NCI-H2196 (cell line): Measurements from ENCODE around the gene SYT3.

ENCODE experiments used
- DNase-seq: peaks from one replicate; lab custom pipeline; 2025; ENCODE audit not compliant: unreplicated experiment; lab: John Stamatoyannopoulos, UW

Gene SYT3

DNA sequence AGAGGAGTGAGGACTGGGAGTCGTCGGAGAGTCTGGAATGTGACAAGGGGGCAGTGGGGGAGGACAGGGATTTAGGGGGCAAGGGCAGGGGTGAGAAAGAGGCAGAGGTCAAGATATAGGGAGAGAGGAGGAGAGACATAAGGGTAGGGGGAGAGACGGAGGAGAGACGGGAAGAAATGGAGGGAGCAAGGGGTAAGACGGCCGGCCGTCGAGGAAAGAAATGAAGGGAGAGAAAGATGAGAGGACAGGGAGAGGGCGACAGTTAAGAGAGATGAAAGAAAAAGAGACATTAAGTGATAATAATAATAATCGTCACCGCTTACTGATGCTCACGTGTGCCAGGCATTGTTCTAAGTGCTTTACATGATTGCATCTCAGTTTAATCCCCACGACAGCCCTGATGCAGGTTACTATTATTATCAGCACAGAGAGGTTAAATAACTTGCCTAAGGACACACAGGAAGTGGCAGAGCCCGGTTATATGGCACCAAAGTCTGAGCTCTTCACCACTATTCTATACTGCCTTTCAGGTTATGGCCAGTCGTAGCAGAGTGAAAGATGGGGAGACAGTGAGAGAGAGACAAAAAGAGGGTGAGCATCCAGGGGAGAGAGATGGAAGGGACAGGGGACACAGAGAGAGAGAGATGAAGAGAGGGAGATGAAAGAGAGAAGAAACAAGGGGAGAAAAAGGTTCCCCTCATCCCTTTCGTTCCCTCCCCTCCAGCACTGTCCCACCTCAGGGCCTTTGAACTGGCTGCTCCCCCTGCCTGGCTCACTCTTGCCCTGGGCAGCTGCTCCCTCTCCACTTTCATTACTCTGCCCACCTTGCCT lies 23.2 kb upstream of the SYT3 start:
- DNase-seq, result no peak

DNA sequence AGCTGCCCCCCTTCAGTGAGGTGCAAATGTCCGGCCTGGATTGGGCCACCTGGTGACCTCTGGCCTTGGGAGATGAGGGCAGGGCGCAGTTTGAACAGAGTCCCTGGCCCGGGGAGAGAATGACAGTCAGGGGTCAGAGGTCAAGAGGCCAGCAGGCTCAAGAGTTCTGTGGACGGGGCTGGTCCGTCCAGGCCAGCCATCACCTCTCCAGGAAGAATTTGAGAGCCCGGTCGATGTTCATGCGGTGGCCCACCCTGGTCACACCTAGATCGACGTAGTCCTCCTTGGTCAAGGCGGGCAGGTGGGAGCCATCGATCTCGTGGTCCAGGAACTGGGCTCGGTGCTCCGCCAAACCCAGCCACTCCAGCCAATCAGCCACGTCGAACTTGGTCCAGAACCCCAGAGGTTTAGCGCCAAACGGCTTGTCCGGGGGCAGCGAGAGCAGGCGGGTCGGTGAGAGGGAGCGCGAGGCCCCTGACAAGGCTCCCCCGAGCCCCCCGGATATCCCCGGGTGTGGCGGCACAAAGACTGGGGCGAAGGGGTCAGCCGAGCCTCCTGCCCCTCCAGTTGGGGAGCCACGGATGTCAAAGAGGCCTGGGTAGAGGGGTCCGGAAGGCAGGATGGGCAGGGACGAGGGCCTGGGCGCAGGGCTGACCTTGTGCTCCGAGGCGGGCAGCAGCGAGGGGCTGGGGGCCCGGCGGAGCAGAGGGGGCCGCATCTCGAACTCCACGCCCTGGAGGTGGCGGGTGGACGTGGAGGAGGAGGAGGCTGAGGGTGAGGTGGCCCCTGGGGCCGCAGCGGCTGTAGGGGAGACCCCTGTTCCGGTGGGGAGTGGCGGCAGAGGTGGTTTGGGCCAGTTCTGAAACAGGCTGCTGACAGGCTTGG lies 22.3 kb upstream of the SYT3 start:
- no peak for DNase-seq

DNA sequence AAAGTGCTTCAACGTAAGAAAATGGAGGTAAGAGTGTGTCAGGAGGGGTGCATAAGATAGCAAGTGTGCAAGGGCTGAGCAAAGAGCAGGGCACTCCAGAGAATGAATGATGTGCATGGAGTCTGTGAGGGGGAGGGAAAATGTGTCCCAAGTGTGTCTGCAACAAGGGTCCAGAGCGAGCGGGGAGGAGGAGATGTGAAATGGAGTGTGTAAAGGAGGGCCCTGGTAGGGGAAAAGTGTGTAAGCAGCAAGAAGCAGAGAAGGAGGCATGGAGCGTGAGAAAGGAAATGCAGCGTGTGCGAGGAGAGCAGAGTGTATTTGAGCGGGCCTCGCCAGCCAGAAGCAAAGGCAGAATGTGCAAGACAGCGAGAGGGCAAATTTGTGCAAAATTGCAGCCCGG lies 21.3 kb upstream of the SYT3 start:
- no peak for DNase-seq

DNA sequence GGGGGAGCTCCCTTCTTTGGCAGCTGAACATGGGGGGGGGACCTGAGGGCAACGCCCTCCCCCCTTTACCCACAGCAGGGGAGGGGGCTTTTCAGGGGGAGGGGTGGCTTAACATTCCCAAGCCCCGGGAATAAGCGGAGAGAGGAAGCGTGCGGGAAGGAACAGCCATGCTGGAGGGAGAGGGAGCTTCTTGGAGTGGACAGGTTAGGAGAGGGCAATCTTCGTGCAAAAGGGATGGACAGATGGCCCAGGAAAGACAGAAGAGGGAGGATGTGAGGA lies 20.3 kb upstream of the SYT3 start:
- DNase-seq, result no peak

DNA sequence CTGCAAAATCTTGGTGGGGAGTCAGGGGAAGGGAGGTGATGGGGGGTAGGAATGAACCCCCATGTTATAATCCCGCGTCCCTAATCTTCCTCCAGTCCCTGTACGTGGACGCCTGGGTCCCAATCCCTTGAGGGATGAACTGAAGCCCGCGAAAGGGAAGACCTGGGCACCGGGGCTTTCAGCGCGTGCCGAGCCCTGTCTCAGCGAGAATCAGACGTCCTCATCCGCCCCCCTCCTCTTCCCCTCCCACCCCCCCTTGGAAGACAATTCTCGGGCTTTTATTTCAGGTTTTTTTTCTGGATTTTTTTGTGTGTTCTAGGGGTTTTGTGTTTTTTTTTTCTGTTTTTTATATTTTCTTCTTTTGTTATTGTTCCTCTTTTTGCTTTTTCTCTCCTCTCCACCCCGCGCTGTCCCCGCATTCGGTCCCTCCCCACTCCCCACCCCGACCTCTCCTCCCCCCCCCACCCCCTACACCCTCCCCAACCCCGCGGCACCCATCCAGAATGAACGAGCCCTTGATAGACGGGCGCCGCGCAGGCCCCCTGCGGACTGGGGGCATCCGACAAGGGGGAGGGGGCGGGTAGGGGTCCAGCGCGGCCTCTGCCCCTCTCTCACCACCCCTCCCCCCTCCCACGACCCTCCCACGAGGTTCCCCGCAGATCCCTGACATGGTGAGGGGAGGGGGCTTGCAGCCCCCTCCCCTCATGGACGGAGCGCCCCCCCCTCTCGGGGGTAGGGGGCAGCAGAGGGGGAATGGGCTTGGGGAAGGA lies 19.8 kb upstream of the SYT3 start:
- no peak for DNase-seq

DNA sequence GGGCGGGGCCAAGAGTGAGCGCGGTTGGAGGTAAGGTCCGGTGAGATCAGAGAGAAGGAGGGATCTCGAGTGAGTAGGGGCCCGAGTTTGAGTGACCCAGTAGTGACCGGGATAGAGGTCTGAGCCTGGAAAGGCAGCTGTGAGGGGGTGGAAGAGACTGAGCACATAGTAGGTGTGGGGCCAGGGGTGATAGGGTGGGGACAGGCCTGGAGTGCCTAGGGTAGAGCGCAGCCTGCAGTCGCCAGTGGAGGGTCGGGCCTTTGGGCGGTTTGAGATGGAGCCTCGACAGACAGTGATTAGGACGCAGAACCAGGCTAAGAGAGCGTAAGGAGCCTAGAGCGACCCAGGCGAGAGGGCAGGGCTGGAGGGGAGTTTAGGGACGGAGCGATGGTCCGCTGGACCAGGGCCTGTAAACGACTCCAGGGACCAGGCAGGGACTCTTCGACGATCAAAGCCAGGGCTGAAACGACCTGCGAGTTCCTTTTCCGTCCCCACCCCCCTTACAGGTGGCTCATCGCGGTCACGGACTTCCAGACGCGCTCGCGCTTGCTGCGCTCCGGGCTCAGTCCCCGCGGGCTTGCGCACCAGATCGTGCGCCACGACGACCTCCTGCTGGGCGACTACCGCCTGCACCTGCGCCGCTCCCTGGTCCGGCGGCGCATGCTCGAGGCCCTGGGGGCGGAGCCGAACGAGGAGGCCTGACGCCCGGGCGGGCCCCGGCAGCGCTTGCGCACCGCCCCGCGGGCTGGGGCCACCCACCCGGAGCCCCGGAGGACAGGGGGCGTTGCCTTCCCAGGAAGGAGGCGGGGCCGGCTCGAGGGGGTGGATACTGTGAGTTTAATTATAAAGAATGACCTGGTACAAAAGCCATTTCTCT lies 19.0 kb upstream of the SYT3 start:
- DNase-seq, result peak; percentile 98

DNA sequence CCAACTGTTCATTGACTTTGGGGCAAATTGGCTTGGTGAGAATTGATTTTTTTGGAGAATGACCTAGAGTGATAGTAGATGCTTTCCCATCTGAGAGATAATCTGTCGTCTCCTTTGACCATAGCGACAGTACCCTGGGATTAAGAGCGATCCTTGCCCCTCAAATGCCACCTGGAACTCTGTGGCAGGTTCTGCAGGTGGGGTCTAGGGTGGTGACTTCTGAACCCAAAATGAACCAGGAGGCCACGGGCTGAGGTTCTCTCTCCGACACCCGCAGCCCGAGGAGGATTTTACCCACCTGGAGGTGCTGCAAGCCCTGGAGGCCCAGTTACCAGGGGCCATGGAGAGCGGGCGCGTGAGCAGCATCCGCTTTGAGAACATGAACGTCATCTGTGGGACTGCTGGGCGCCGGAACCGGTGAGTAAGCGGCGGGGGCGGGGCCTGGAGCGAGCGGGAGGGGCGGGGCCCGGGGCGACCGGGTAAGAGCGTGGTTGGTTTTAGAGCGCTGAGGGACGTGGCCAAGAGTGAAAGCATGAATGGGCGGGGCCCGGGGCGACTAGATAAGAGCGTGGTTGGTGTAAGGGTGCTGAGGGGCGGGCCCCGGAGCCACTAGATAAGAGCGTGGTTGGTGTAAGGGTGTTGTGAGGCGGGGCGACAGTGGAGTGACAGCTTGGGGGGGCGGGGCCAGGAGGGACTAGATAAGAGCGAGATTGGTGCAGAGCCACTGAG lies 18.2 kb upstream of the SYT3 start:
- peak; percentile 99 for DNase-seq

DNA sequence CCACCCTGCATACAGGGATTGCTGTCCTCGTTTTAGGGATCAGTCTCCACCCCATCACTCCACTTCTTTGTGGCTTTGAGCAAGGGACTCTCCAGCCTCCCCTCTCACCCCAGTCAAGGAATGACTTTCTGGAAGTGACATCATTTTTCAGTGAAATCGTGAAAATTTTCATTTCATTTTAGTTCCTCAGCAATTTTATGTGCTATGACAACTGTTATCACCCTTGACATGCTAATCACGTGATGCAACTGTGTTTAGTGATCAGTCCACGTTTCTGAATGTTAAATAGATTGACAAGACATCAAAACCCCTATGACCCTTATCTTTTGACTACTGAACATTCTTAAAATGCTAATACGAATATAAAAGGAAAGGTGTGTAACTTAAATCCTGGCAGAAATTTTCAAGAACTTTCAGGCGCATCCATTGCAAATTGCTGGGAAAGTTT lies 17.6 kb upstream of the SYT3 start:
- no peak for DNase-seq

DNA sequence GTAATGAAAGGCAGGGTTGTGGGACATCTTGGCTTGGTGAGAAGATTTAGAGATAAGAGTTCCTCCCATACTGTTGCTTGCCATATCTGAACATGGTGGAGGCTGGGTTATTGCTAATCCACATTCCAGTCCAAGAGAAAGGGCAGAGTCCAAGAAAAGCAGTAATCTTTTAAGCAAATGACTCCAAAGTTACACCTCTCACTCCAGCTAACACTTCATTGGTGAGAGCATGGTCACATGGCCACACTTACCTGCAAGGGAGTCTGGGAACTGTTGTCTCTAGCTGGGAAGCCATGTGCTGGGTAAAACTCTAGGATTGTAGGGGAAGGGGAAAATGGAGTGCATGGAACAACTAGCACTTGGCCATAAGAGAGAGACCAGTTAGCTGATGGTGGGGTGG lies 15.2 kb upstream of the SYT3 start:
- no peak for DNase-seq

DNA sequence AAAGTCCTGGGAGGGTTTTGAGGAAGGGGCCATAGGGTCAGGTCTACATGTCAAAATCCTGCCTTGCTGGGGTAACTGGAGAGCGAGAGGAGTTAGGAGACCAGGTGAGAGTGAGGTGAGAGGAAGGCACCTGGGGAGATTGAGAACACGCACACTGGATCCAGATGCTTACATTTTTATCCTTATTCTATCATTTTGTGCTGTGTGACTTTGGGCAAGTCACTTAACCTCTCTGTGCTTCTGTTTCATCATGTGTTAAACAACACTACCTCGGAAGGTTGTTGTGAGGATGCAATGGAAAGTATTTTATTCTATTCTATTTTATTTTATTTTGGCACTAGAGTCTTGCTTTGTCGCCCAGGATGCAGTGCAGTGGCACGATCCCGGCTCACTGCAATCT lies 13.0 kb upstream of the SYT3 start:
- no peak for DNase-seq

DNA sequence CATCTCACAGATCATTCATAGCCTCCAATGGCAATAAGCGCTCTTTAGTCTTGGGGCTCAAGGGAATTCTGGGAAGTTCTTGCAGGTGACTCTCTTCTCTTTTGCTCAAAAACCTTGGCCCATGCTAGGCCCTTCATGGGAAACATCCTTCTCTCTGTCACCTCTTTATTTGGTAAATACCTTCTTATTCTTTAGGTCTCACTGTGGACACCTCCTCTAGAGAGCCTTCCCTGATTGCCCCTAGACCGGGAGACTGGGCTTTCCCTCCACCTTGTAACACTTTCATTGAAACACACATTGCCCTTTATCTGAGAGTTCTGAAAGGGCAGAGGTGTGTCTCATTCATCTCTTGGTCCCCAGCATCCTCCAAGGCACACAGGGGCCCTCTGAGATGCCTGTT lies 11.5 kb upstream of the SYT3 start:
- DNase-seq, result no peak

DNA sequence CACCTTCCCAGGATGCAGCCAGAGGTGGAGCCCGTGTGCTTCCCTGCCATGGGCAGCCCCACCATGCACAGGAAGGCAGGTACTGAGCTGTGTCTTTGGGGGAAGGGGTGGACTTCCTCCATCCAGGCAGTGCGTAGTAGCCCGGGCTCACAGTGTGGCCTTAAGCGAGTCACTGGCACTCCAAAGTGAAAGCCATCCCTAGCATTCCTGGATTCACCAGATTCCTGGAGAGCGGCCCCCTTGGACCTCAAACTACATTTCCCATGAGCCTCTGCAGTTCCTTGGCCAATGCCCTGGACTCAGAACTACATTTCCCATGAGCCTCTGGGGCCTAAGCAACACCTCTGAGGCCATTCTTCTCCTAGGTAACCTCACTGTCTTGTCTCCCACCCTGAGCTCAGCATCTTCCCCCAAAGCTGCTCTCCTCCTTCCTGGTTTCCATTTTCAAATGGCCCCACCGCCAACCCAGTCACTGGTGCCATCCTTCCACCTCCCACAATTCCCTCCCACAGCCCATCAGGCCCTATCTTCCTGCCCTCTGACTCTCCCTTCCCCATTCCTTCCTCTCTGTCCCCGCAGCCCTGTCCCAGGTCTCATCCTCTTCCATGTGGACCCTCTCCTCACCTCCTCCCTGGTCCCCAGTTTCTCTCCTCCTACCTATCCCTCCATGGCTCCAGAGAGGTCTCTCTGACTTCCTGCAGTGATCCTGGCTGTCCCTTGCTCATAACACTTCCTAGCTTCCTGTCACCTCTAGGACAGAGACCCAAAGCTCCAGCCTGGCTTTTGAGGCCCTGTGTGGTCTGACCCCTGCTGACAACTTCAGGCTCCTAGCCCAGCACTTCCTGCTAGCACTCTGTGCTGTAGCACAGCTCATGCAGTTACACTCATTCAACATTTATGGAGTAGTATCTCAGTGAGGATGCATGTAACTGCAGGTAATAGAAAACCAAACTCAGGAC lies 10.0 kb upstream of the SYT3 start, which contains the start of gene C19orf81:
Gene C19orf81, plus strand, starts transcription at position 13 of the 959 bp plus-strand sequence. Its CDS starts 0 bp downstream, at position 13.
- peak; percentile 16 for DNase-seq

DNA sequence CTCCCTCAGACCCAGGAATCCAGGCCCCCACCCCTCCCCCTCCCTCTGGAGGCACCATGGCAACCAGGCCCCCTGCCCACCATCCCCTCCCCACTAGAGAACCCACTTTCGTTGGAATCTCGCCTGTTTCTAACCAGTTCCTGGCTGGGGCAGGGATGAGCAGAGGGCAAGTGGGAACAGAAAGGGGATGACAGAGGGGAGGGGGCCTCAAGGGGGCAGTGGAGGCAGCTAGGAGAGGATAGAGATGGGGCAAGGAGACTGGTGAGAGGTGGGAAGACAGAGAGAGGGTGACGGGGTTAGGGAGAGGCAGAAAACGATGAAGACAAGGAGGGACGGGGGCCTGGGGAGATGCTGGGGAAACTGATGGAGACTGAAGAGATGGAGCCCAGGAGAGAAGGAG lies 9.0 kb upstream of the SYT3 start:
- DNase-seq, result no peak

DNA sequence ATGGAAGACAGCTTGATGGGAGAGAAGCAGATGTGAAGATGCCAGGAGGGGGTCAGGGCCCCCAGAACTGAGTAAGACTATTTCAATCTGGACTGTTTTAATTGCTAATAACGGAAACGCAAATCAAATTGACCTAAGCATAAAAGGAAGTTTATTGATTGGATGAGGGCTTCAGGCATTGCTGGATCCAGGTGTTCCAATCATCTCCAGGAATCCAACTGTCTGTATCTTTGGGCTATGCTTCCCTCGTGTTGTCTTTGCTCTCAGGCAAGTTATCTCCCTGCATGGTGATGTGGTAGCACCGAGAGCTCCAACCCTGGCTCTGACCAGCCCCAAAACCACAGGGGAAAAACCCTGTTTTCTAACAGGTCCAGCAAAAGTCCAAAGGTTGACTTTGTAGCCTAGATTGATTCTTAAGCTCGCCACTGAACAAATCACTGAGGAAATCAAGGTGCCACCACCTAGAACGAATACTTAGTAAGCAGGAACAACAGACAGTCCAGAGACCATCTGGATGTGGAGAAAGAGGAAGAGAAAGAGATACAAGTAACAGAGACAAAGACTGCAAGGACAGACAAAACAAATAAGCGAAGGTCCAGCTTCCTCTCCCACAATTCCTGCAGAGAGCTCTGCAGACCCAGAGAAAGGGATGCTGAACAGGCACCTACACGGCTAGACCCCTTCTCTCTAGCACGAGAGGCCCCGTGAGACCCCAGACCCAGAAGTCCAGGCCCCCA lies 8.4 kb upstream of the SYT3 start:
- no peak for DNase-seq

DNA sequence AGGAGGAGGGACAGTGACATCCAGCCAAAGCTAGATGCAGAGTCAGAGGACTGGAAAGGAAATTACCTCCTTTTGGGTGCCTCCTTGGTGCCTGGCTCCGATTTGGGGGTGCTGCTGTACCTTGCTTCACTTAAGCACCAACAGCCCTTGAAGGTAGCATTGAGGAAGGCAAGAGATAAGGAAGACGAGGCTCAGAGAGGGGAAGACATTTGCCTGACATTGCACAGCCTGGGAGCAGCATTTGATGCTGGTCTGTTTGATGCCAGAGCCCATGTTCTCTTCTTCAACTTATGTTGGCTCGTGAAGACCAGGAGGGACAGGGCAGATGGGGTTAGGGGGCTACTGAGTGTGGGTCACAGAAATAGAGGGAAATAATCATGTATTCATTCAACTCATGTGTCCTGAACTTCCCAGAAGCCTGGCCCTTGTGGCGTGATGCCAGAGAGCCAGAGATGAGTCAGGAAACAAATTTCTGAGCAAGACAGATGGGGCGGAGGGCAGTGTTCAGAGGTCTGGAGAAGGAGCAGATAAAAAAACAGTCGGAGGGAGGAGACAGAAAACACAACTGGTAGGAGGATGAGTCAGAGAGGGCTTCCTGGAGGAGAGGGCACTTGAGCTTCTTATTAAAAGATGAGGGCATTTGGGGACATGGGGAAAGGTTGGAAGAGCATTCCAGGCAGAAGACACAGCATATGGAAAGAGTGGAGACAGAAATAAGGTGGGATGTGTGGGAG lies 6.6 kb upstream of the SYT3 start:
- DNase-seq, result no peak

DNA sequence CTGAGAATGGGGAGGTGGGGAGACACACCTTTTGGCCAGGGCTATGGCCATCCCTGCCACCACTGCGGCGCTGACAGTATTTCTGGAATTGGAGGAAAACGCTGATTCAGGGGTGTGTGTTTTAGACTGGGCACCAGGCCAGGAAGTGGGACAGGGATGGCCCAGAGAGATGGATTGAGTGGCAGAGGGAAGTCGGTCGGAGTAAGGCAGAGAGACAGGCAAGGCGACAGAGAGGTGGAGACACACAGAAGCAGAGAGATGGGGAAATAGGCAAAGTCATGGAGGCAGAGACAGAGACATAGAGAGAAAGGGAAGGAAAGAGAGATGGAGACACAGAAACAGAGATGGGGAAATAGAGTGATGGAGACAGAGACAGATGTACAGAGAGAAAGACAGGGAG lies 5.4 kb upstream of the SYT3 start:
- DNase-seq, result no peak

DNA sequence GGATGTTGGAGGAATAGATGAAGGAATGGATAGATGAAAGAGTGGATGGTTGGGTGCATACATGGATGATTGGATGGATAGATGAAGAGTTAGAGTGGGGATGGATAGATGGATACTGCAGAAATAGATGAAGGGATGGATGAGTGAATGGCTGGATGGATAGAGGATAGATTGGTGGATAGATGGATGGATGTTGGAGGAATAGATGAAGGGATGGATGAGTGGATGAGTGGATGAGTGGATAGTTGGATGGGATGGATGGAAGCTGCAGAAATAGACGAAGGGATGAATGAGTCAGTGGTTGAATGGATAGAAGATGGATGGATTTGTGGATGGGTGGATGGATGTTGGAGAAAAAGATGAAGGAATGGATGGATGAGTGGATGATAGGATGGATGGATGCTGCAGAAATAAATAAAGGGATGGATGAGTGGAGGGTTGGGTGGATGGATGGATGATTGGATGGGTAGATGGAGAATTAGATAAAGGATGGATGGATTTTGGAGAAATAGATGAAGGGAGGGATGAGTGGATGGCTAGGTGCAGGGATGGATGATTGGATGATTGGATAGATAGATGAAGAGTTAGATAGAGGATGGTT lies 4.7 kb upstream of the SYT3 start:
- no peak for DNase-seq
